Left lung (tissue), 10 donors: Measurements from ENCODE around the gene RAPGEF1. TPM values are rescaled to one million over a fixed set of nuclear protein-coding genes. Genes with fewer than 3 reads are reported as not detected.
A peak's percentile ranks its signal among the peaks of the same experiment; 100 is the strongest.

Experiments used
- ATAC-seq: fragments of 200-7000 bp; cut with Tn5 transposase; one replicate; pipeline ENCODE4 v1.9.1; 2020; ENCODE audit warnings: moderate library complexity
- DNase-seq, 4 donors: peaks; one replicate each; pipeline ENCODE4 v3.0.0-alpha.2; 2013 to 2020
- H3K27ac ChIP-seq, 2 donors: fragments of 200-600 bp; sonication (generic) in 1 of 2; one replicate each; pipeline versions ENCODE4 v1.5.0 to v1.8.0; 2020 to 2021
- H3K27me3 ChIP-seq, 2 donors: fragments of 200-600 bp; sonication (generic) in 1 of 2; one replicate each; pipeline versions ENCODE4 v1.5.0 to v1.8.0; 2020 to 2021
- H3K36me3 ChIP-seq, 2 donors: fragments of 200-600 bp; sonication (generic) in 1 of 2; one replicate each; pipeline versions ENCODE4 v1.5.0 to v1.8.0; 2020 to 2021
- H3K4me1 ChIP-seq, 2 donors: fragments of 200-600 bp; one replicate each; pipeline ENCODE4 v1.8.0; 2021
- H3K4me3 ChIP-seq, 2 donors: fragments of 200-600 bp; sonication (generic) in 1 of 2; one replicate each; pipeline versions ENCODE4 v1.5.0 to v1.8.0; 2020 to 2021; ENCODE audit warnings: mild to moderate bottlenecking in 1 of 2
- H3K9me3 ChIP-seq, 2 donors: fragments of 200-600 bp; sonication (generic) in 1 of 2; one replicate each; pipeline versions ENCODE4 v1.5.0 to v1.8.0; 2020 to 2021
- intact Hi-C, 2 donors: fragments of 100-400 bp; cut with DNase I; formaldehyde crosslinking; loops; one replicate each; pipeline versions ENCODE4 v1.11.2 to v1.14.2; 2022
- polyA plus RNA-seq, 6 donors: library from polyadenylated mRNA; unstranded; fragments of 120-200 nt; gene quantifications; one replicate each; pipeline ENCODE4 v1.2.1, GENCODE V29; 2013; ENCODE audit not compliant: insufficient read length in 6 of 6
- total RNA-seq, 2 donors: library from RNA; stranded (reverse); fragmentation: NEBNext Ultra II Directional; extraction: Animal tissue kit (Norgen Biotek cat#: 25700); gene quantifications; one replicate each; pipeline ENCODE4 v1.2.1, GENCODE V29; 2021
- TF ChIP-seq, protein P1 (sequence below), 2 donors: fragments of 200-600 bp; sonication (generic) in 1 of 2; IDR thresholded peaks; one replicate each; pipeline versions ENCODE4 v1.5.0 to v1.8.0; 2021; ENCODE audit warnings: antibody characterized with exemption in 2 of 2
- donor health status: DM: no; HTN: yes; CAD: no.
- donor health status: DM: no; HTN: no; CAD: no.

Gene RAPGEF1
- total and polyA plus RNA-seq, 8 donors = 37.5 to 112 (median 45.6) TPM

DNA sequence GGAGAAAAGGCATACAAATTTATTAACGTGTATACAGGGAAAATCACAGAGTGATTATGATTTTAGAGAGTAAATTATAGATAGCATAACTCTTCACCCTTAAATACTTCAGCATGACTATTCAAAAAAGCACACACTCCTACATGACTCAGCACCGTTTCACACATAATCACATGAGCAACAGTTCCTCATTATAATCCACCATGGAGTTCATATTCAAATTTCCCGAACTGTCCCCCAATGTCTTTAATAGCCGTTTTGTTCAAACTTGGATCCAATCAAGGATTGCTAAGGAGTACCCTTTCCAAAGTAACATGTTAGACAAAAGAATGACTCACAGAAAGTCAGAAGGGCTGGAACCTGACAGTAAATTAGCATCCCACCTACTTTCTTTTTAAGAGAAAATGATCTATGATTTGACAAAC lies 32.1 kb downstream of the RAPGEF1 start:
- Histone ChIP-seq H3K9me3 (no peaks in the 10 kb centered on the region), H3K4me3 (peak overlapping the region in 1 of 2 donors; percentile 12), H3K36me3 (no peaks in the 10 kb centered on the region), H3K27me3 (no peaks in the 10 kb centered on the region), H3K4me1 (peaks cover 28 to 98% of the 10 kb centered on the region in 2 donors), H3K27ac (peak overlapping the region; percentile 37 to 71)
- TF ChIP-seq, protein P1, sequence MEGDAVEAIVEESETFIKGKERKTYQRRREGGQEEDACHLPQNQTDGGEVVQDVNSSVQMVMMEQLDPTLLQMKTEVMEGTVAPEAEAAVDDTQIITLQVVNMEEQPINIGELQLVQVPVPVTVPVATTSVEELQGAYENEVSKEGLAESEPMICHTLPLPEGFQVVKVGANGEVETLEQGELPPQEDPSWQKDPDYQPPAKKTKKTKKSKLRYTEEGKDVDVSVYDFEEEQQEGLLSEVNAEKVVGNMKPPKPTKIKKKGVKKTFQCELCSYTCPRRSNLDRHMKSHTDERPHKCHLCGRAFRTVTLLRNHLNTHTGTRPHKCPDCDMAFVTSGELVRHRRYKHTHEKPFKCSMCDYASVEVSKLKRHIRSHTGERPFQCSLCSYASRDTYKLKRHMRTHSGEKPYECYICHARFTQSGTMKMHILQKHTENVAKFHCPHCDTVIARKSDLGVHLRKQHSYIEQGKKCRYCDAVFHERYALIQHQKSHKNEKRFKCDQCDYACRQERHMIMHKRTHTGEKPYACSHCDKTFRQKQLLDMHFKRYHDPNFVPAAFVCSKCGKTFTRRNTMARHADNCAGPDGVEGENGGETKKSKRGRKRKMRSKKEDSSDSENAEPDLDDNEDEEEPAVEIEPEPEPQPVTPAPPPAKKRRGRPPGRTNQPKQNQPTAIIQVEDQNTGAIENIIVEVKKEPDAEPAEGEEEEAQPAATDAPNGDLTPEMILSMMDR (IDR thresholded peaks at IDR 0.05) = no peak
- ATAC-seq (peak; percentile 66), DNase-seq (peak in 2 of 4 donors; percentile 32 to 45)
- intact Hi-C loops = no loop called here

DNA sequence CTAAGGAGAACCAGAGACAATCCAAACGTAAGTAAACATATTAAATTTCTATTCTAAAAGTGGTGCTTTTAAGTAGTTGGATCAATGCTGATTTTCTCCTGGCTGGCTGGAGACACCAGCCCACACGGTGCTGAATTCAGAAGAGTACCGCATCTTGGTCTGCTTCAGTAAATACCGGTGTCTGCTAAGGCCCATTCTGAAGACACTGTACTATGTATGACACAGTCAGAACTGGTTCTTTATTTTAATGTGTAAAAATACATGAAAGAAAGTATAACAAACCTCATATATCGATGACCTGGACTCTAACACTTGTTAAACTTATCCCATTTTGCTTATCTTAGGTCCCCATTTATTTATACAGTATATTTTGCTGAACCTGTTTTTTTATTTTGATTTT lies 32.8 kb downstream of the RAPGEF1 start:
- no peaks in the 10 kb centered on the region for H3K27me3 ChIP-seq
- H3K36me3 ChIP-seq = no peaks in the 10 kb centered on the region
- TF ChIP-seq, protein P1 (IDR thresholded peaks at IDR 0.05) = no peak
- peaks cover 28 to 97% of the 10 kb centered on the region in 2 donors for H3K4me1 ChIP-seq
- no peak overlapping the region for H3K4me3 ChIP-seq
- no peaks in the 10 kb centered on the region for H3K9me3 ChIP-seq
- no peak for ATAC-seq
- intact Hi-C loops = no loop called here
- H3K27ac ChIP-seq = peak overlapping the region; percentile 37 to 71
- DNase-seq = no peak

DNA sequence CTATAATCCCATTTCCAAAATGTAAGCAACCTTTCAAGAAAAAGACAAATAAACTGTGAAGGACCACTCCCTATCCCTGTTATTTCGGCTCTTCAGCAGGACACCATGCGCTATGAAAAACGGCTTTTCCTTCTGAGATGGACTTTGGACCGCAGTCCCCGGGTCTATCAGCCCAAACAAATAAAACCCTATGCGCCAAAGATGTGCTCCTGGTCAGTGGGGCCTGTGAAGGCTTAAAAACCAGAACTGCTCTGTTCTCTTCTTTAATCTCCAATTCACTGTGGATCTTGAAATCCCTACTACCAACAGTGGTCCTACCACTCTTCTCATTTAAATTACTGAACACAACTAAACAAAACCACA lies 33.3 kb downstream of the RAPGEF1 start:
- peaks cover 28 to 97% of the 10 kb centered on the region in 2 donors for H3K4me1 ChIP-seq
- H3K9me3 ChIP-seq = no peaks in the 10 kb centered on the region
- TF ChIP-seq, protein P1 (IDR thresholded peaks at IDR 0.05) = no peak
- intact Hi-C loops = no loop called here
- DNase-seq (no peak), ATAC-seq (no peak)
- H3K27ac ChIP-seq = peak overlapping the region in 1 of 2 donors; percentile 71
- H3K27me3 ChIP-seq = no peaks in the 10 kb centered on the region
- no peak overlapping the region for H3K4me3 ChIP-seq
- H3K36me3 ChIP-seq = no peaks in the 10 kb centered on the region

GRCh38 chr9:131704988-131705387 lies 34.9 kb downstream of the RAPGEF1 start:
- no peak overlapping the region for H3K4me3 ChIP-seq
- H3K27ac ChIP-seq = no peak overlapping the region
- no peaks in the 10 kb centered on the region for H3K36me3 ChIP-seq
- H3K27me3 ChIP-seq = no peaks in the 10 kb centered on the region
- no peak for ATAC-seq
- intact Hi-C loops = no loop called here
- peaks cover 28 to 97% of the 10 kb centered on the region in 2 donors for H3K4me1 ChIP-seq
- H3K9me3 ChIP-seq = no peaks in the 10 kb centered on the region
- TF ChIP-seq, protein P1 (IDR thresholded peaks at IDR 0.05) = no peak
- no peak for DNase-seq

DNA sequence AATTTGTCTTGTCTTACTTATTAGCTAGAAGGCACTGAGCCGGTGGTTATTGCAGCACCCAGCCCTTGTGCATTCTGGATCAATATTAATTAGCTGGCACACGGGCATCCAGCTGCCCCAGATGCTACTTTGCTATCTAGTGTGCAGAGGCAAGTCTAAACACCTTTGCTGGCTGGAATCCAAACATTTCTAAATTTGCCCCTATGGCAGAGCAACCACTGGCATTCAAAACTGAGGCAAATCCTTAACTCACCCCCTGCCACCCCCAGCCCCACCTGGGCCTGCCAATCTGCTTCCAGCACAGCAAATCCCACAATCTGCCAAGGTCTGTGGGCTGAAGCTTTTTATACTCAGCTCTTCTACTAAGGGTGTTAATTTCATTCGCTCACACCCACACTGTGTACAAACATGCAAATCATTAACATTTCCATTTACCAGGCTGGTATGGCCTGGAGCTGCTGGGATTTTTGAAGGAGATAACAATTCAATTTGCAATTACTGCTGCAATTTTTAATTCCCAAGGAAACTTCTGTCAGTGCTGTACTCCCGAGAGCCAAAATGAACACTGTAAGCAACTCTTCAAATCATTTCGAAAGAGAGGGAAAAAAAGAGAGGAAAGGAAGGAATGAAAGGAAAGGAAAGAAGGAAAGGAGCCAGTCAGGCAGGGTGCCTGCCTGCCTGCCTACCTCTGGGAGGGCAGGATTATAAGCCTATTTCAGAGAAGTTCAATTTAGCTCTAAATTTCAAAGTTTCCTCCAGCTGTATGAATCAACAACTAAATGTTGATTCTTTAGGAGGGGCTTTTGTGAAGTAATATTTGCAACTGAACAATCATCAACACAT lies 35.5 kb downstream of the RAPGEF1 start:
- ATAC-seq (no peak), DNase-seq (no peak)
- Histone ChIP-seq H3K4me3 (no peak overlapping the region), H3K27me3 (no peaks in the 10 kb centered on the region), H3K4me1 (peaks cover 26 to 97% of the 10 kb centered on the region in 2 donors), H3K27ac (no peak overlapping the region), H3K9me3 (no peaks in the 10 kb centered on the region), H3K36me3 (no peaks in the 10 kb centered on the region)
- TF ChIP-seq, protein P1 (IDR thresholded peaks at IDR 0.05) = no peak
- intact Hi-C loops = no loop called here
